ENCODE data around the gene LNX1. TPM values are rescaled to one million over a fixed set of nuclear protein-coding genes. Genes with fewer than 3 reads are reported as not detected.

LNX1 gene
- total RNA-seq, 1 experiment from 2014 or later: 1.7 TPM

- H3K23me2 ChIP-seq (ENCODE audit: insufficient read length, low read depth, low read length, poor library complexity, severe bottlenecking): no peaks in the 10 kb centered on the region
- no peak overlapping the region for H2AK5ac ChIP-seq (ENCODE audit: insufficient read length, low read length)
- no peak overlapping the region for H3K9ac ChIP-seq (ENCODE audit: extremely low read depth, insufficient read length, low read length)
- no peaks in the 10 kb centered on the region for H3K79me1 ChIP-seq (ENCODE audit: insufficient read depth, low read depth, low read length, poor library complexity, severe bottlenecking)
- no peak overlapping the region for H2AFZ ChIP-seq (ENCODE audit: low read length)
- no peaks in the 10 kb centered on the region; a peak in 3 of 7 replicates for H3K36me3 Mint-ChIP-seq (ENCODE audit: insufficient read depth in 1 of 3, low read depth in 3 of 3)
- H3K27me3 ChIP-seq (ENCODE audit: insufficient read depth, low read length): no peaks in the 10 kb centered on the region
- no peaks in the 10 kb centered on the region for H4K20me1 ChIP-seq (ENCODE audit: control insufficient read depth, insufficient read depth, insufficient read length)
- no peak overlapping the region for H3K4me3 Mint-ChIP-seq
- no peak overlapping the region for H2BK20ac ChIP-seq (ENCODE audit: low read depth, low read length, poor library complexity, severe bottlenecking)
- H3K4ac ChIP-seq (ENCODE audit: low read depth, low read length): no peak overlapping the region
- H3K4me1 Mint-ChIP-seq: no peaks in the 10 kb centered on the region
- no peak for DNase-seq
- no peaks in the 10 kb centered on the region for H3K79me2 ChIP-seq (ENCODE audit: insufficient read depth, low read length)
- no peaks in the 10 kb centered on the region for H3K27me3 Mint-ChIP-seq (ENCODE audit: low read depth)
- H3T11ph ChIP-seq (ENCODE audit: low read length): no peak overlapping the region
- H4K5ac ChIP-seq (ENCODE audit: insufficient read length, low read depth, low read length): no peak overlapping the region
- no peak overlapping the region for H2BK120ac ChIP-seq (ENCODE audit: low read depth, low read length, poor library complexity, severe bottlenecking)
- TF ChIP-seq, protein P1, sequence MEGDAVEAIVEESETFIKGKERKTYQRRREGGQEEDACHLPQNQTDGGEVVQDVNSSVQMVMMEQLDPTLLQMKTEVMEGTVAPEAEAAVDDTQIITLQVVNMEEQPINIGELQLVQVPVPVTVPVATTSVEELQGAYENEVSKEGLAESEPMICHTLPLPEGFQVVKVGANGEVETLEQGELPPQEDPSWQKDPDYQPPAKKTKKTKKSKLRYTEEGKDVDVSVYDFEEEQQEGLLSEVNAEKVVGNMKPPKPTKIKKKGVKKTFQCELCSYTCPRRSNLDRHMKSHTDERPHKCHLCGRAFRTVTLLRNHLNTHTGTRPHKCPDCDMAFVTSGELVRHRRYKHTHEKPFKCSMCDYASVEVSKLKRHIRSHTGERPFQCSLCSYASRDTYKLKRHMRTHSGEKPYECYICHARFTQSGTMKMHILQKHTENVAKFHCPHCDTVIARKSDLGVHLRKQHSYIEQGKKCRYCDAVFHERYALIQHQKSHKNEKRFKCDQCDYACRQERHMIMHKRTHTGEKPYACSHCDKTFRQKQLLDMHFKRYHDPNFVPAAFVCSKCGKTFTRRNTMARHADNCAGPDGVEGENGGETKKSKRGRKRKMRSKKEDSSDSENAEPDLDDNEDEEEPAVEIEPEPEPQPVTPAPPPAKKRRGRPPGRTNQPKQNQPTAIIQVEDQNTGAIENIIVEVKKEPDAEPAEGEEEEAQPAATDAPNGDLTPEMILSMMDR (conservative IDR thresholded peaks at IDR 0.05): no peak
- H4K8ac ChIP-seq (replicated peaks; ENCODE audit: insufficient read length, low read depth, low read length): no peak overlapping the region
- no peak overlapping the region for H3K23ac ChIP-seq (ENCODE audit: insufficient read length, low read depth, low read length)
- peaks cover 3 to 9% of the 10 kb centered on the region in 2 experiments; a peak in 4 of 5 replicates for H3K9me3 Mint-ChIP-seq
- no peak overlapping the region for H2BK12ac ChIP-seq (ENCODE audit: insufficient read length, low read depth, low read length)
- no peak overlapping the region for H4K91ac ChIP-seq (ENCODE audit: insufficient read length, low read depth, low read length)
- no peak overlapping the region for H3K27ac ChIP-seq (ENCODE audit: insufficient read length, low read depth, low read length)
- no peaks in the 10 kb centered on the region for H3K9me3 ChIP-seq (ENCODE audit: control insufficient read depth, low read depth, low read length)
- H3K4me1 ChIP-seq (ENCODE audit: insufficient read depth, low read length): no peaks in the 10 kb centered on the region
- WGBS (ENCODE audit: extremely low coverage, insufficient read length, low lambda C conversion rate): no CpG with 5 or more reads among the region's 4 CpGs
- H3K4me2 ChIP-seq (ENCODE audit: insufficient read depth, insufficient read length, low read length): no peak overlapping the region
- H2BK15ac ChIP-seq (ENCODE audit: low read depth, low read length): no peak overlapping the region
- no peak overlapping the region for H2BK5ac ChIP-seq (ENCODE audit: insufficient read length, low read length)
- no peak overlapping the region for H3K27ac Mint-ChIP-seq
- H3K18ac ChIP-seq (ENCODE audit: insufficient read length, low read depth, low read length): no peak overlapping the region
- no peak overlapping the region for H3K56ac ChIP-seq (ENCODE audit: insufficient read length, low read depth, low read length)
- H3K14ac ChIP-seq (ENCODE audit: insufficient read depth, low read length): no peak overlapping the region
These were observed 17.4 kb upstream of the LNX1 start for GRCh38 chr4:53608649-53609048.
